ENCODE results near the gene ADAM19. TPM values are rescaled to one million over a fixed set of nuclear protein-coding genes. Genes with fewer than 3 reads are reported as not detected.

ADAM19 gene
- total and polyA plus RNA-seq, 7 donors: 0.27 to 4.5 (median 1.4) TPM

DNA sequence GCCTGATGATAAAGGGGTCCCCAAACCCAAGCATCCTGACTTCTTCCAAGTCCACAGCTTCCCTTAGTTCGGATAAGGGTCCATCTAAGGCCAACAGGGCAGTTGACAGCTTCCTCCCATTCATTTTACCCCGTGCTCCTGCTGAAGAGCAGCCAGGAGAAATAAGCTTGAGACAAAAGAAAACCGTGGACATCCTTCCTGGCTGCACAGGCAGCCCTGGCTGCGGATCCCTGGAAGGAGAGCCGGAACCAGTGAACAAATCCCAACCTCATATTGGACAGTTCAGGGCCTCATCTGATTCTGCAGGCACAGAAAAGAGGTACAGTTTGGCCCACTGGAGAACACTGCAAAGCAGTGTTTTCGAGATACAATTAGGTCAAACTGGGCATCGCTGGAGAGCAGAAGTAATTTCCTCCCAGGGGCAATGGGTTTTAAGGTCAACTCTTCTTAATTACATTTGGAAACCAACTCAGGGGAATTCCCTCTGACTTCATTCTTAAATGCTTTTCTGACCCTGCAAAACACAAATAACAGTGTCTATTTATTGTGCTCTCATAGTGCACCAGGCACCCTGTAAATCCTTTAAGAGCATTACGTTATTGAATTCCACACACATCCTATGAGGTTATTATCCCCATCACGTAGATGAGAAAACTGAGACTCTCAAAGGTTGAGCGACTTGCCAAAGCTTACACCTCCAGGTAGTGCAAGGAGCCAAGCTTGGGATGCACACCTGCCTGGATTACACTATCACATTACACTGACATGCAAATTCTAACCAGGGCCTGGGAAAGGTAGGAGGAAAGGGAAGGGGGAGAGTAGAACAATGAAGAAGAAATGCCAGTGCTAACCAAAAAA lies 21.2 kb downstream of the ADAM19 start:
- no peak for DNase-seq
- peaks cover 56% of the 10 kb centered on the region for H3K4me1 ChIP-seq
- TF ChIP-seq, protein P1, sequence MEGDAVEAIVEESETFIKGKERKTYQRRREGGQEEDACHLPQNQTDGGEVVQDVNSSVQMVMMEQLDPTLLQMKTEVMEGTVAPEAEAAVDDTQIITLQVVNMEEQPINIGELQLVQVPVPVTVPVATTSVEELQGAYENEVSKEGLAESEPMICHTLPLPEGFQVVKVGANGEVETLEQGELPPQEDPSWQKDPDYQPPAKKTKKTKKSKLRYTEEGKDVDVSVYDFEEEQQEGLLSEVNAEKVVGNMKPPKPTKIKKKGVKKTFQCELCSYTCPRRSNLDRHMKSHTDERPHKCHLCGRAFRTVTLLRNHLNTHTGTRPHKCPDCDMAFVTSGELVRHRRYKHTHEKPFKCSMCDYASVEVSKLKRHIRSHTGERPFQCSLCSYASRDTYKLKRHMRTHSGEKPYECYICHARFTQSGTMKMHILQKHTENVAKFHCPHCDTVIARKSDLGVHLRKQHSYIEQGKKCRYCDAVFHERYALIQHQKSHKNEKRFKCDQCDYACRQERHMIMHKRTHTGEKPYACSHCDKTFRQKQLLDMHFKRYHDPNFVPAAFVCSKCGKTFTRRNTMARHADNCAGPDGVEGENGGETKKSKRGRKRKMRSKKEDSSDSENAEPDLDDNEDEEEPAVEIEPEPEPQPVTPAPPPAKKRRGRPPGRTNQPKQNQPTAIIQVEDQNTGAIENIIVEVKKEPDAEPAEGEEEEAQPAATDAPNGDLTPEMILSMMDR (IDR thresholded peaks at IDR 0.05): no peak

DNA sequence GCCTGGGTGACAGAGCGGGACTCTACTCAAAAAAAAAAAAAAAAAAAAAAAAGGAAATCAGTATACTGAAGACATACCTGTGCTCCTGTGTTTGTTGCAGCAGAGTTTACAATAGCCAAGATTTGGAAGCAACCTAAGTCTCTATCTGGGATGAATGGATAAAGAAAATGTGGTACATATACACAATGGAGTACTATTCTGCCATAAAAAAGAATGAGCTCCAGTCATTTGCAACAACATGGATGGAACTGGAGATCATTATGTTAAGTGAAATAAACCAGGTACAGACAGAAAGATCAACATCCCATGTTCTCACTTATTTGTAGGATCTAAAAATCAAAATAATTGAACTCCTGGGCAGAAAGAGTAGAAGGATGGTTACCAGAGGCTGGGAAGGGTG lies 22.9 kb downstream of the ADAM19 start:
- 89 to 93% (median 89%) methylated on average over 1 of the region's 1 CpG for WGBS, 3 donors
- H3K27me3 ChIP-seq (ENCODE audit: insufficient read depth in 3 of 3, low read length in 2 of 3): no peaks in the 10 kb centered on the region
- no peak for ATAC-seq
- TF ChIP-seq, protein P1 (IDR thresholded peaks at IDR 0.05): no peak
- DNase-seq: no peak
- no peak overlapping the region for H3K27ac ChIP-seq
- H3K4me3 ChIP-seq: no peak overlapping the region
- no peaks in the 10 kb centered on the region for H3K36me3 ChIP-seq (ENCODE audit: insufficient read depth in 1 of 2, low read depth in 1 of 2)
- H3K9me3 ChIP-seq: no peaks in the 10 kb centered on the region
- H3K4me1 ChIP-seq: peaks cover 56% of the 10 kb centered on the region
- intact Hi-C loops (cut with DNase I): no loop called here

More for the DNA sequence above, 21.2 kb downstream of the ADAM19 start:
- H3K27ac ChIP-seq: peak overlapping the region; percentile 67
- 8 to 27% (median 15%) methylated on average over 10 of the region's 10 CpGs for WGBS, 3 donors
- intact Hi-C loops (cut with DNase I): no loop called here
- no peaks in the 10 kb centered on the region for H3K27me3 ChIP-seq (ENCODE audit: insufficient read depth in 3 of 3, low read length in 2 of 3)
- no peak overlapping the region for H3K4me3 ChIP-seq
- no peaks in the 10 kb centered on the region for H3K9me3 ChIP-seq
- no peaks in the 10 kb centered on the region for H3K36me3 ChIP-seq (ENCODE audit: insufficient read depth in 1 of 2, low read depth in 1 of 2)
- peak in 1 of 4 donors; percentile 44 for ATAC-seq

DNA sequence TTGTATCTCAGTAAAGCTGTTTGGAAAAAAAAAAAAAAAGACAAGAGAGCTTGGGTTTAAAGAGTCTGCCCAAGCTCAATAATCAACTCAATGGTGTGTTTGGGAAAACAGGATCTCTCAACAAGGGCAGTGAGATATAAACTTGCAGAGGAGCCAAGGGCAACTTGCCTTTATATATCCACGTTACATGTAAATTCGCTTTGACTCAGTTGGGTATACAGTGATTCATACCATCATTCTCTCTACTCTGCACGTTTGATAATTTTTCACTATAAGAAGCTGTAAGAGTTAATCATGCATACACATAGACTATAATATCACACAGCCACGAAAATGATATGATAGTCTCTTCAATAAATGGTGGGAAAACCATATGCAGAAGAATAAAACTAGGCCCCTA lies 24.9 kb downstream of the ADAM19 start:
- Histone ChIP-seq H3K4me1 (peaks cover 67% of the 10 kb centered on the region), H3K36me3 (ENCODE audit: insufficient read depth in 1 of 2, low read depth in 1 of 2) (no peaks in the 10 kb centered on the region), H3K4me3 (no peak overlapping the region), H3K27ac (peak overlapping the region; percentile 2), H3K27me3 (ENCODE audit: insufficient read depth in 3 of 3, low read length in 2 of 3) (no peaks in the 10 kb centered on the region), H3K9me3 (no peaks in the 10 kb centered on the region)
- TF ChIP-seq, protein P1 (IDR thresholded peaks at IDR 0.05): no peak
- 69 to 83% (median 79%) methylated on average over 4 of the region's 4 CpGs for WGBS, 3 donors
- DNase-seq (no peak), ATAC-seq (no peak)
- intact Hi-C loops (cut with DNase I): no loop called here

DNA sequence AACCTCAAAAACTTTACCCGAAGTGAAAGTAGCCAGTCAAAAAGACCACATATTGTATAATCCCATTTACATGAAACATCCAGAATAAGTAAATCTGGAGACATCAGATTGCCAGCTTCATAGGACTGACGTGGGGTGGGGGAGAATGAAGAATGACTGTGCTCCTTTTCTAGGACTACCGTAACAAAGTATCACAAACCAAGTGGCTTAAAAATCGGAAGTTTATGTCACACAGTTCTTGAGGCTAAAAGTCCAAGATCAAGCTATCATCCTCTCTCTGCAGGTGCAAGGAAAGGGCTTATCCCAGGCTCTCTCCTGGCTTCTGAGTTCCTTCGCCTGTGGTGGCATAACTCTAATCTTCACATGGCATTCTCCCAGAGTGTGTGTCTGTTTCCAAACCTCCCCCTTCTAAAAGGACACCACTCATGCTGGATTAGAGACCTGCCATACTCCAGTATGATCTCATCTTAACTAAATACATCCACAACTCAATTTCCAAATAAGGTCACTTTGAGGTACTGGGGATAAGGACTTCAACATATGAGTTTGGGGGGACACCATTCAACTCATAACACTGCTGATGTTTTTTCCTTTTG lies 25.5 kb downstream of the ADAM19 start:
- H3K27me3 ChIP-seq (ENCODE audit: insufficient read depth in 3 of 3, low read length in 2 of 3): no peaks in the 10 kb centered on the region
- DNase-seq (no peak), ATAC-seq (peak; percentile 27 to 73 (median 60))
- intact Hi-C loops (cut with DNase I): no loop called here
- no peaks in the 10 kb centered on the region for H3K9me3 ChIP-seq
- H3K4me1 ChIP-seq: peaks cover 62% of the 10 kb centered on the region
- no peak overlapping the region for H3K4me3 ChIP-seq
- TF ChIP-seq, protein P1 (IDR thresholded peaks at IDR 0.05): no peak
- whole genome bisulfite sequencing, 3 donors: 58 to 83% (median 61%) methylated on average over 5 of the region's 5 CpGs
- H3K27ac ChIP-seq: peak overlapping the region; percentile 2
- H3K36me3 ChIP-seq (ENCODE audit: insufficient read depth in 1 of 2, low read depth in 1 of 2): no peaks in the 10 kb centered on the region

Data from psoas muscle (tissue), 8 donors.